Sciatic nerve (tissue), 2 donors: Measurements from ENCODE around the gene INPP5A. TPM values are rescaled to one million over a fixed set of nuclear protein-coding genes. Genes with fewer than 3 reads are reported as not detected.

Experiments used
- ATAC-seq: fragments of 200-7000 bp; cut with Tn5 transposase; one replicate; pipeline ENCODE4 v1.9.1; 2020; ENCODE audit warnings: mild to moderate bottlenecking, moderate library complexity
- DNase-seq: peaks from one replicate; pipeline ENCODE4 v3.0.0-alpha.2; 2020; ENCODE audit warnings: low spot score
- intact Hi-C: fragments of 100-400 bp; cut with DNase I; formaldehyde crosslinking; loops from one replicate; pipeline ENCODE4 v1.14.2; 2022
- total RNA-seq: library from RNA; stranded (reverse); fragmentation: NEBNext Ultra II Directional; extraction: Animal tissue kit (Norgen Biotek cat#: 25700); gene quantifications from one replicate; pipeline ENCODE4 v1.2.1, GENCODE V29; 2021
- donor health status: DM: no; HTN: no; CAD: no.
- donor health status: DM: no; HTN: no; CAD: no.

Gene INPP5A
- total RNA-seq, 1 donor from 2014 or later, result 54.3 TPM

GRCh38 chr10:132684164-132684891 lies 146.7 kb downstream of the INPP5A start:
- ATAC-seq, result no peak
- intact Hi-C loops, result no loop called here

GRCh38 chr10:132685101-132685891 lies 147.7 kb downstream of the INPP5A start:
- DNase-seq (peak; percentile 70), ATAC-seq (peak; percentile 88)
- intact Hi-C loops, result no loop called here

More at GRCh38 chr10:132684164-132684891, 146.7 kb downstream of the INPP5A start:
- peak; percentile 42 for DNase-seq

GRCh38 chr10:132685921-132686680 lies 148.5 kb downstream of the INPP5A start:
- intact Hi-C loops, result no loop called here
- DNase-seq, result peak; percentile 49

GRCh38 chr10:132687181-132687892 lies 149.8 kb downstream of the INPP5A start:
- peak; percentile 51 for DNase-seq
- no peak for ATAC-seq
- intact Hi-C loops, result no loop called here

More at GRCh38 chr10:132685921-132686680, 148.5 kb downstream of the INPP5A start:
- peak; percentile 21 for ATAC-seq

GRCh38 chr10:132687893-132688579 lies 150.4 kb downstream of the INPP5A start:
- no peak for ATAC-seq
- DNase-seq, result peak; percentile 33
- intact Hi-C loops, result no loop called here

- intact Hi-C loops, result no loop called here
- DNase-seq (peak; percentile 15), ATAC-seq (no peak)
Observed at GRCh38 chr10:132688580-132689420, 151.2 kb downstream of the INPP5A start.

- ATAC-seq (no peak), DNase-seq (peak; percentile 36)
- intact Hi-C loops, result no loop called here
Observed at GRCh38 chr10:132689721-132690360, 152.3 kb downstream of the INPP5A start.

- ATAC-seq, result no peak
- DNase-seq, result peak; percentile 39
- intact Hi-C loops, result no loop called here
Observed at GRCh38 chr10:132690401-132690800, 152.8 kb downstream of the INPP5A start.

GRCh38 chr10:132690821-132691610 lies 153.4 kb downstream of the INPP5A start:
- DNase-seq (peak; percentile 55), ATAC-seq (no peak)
- intact Hi-C loops, result no loop called here

- peak; percentile 48 for DNase-seq
- intact Hi-C loops, result no loop called here
- no peak for ATAC-seq
Observed at GRCh38 chr10:132691711-132692153, 154.1 kb downstream of the INPP5A start.

- no peak for ATAC-seq
- DNase-seq, result peak; percentile 5
- intact Hi-C loops, result no loop called here
Observed at GRCh38 chr10:132692311-132692710, 154.7 kb downstream of the INPP5A start.

- DNase-seq, result no peak
- ATAC-seq, result no peak
- intact Hi-C loops, result no loop called here
Observed at GRCh38 chr10:132693676-132694075, 156.1 kb downstream of the INPP5A start.

GRCh38 chr10:132696204-132696603 lies 158.6 kb downstream of the INPP5A start:
- DNase-seq (peak; percentile 19), ATAC-seq (no peak)
- intact Hi-C loops, result no loop called here

GRCh38 chr10:132696728-132697577 lies 159.4 kb downstream of the INPP5A start:
- ATAC-seq (no peak), DNase-seq (peak; percentile 45)
- intact Hi-C loops, result no loop called here

- intact Hi-C loops, result no loop called here
- peak; percentile 48 for DNase-seq
- no peak for ATAC-seq
Observed at GRCh38 chr10:132697578-132698200, 160.1 kb downstream of the INPP5A start.
